SIG-M5 treated with dmso at 0.1 percent for 504 hours (cell line): ENCODE data around the gene GTF2H3.

Experiments
- DNase-seq: peaks from one replicate; lab custom pipeline; 2025; ENCODE audit not compliant: unreplicated experiment; lab: John Stamatoyannopoulos, UW

GTF2H3 gene

GRCh38 chr12:123705935-123706334, 72.3 kb downstream of the GTF2H3 start:
- DNase-seq = no peak

DNA sequence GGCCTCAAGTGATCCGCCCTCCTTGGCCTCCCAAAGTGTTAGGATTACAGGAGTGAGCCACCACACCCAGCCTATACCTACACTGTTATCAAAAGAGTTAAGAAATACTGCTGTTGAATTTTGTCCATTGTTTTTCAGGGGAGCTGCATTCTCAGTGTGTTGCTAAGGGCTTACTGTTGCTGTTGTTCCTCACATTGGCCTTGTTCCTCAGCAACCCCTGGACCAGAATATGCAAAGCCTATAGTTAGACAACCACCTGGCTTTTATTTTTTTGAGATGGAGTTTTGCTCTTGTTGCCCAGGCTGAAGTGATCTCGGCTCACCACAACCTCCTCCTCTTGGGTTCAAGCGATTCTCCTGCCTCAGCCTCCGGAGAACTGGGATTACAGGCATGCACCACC, 73.8 kb downstream of the GTF2H3 start:
- DNase-seq = no peak
